Measurements from ENCODE around the gene VPS13D. TPM values are rescaled to one million over a fixed set of nuclear protein-coding genes. Genes with fewer than 3 reads are reported as not detected.

The VPS13D gene
- total and polyA plus RNA-seq, 2 experiments from 2014 or later, result 10.7 to 34.9 TPM

- no peak for TF ChIP-seq ETS1 (IDR thresholded peaks at IDR 0.05)
- no peak for TF ChIP-seq EZH2phosphoT487 (IDR thresholded peaks at IDR 0.05; ENCODE audit: unreplicated experiment)
- TF ChIP-seq POLR2AphosphoS5 (IDR thresholded peaks at IDR 0.05; ENCODE audit: low read depth), result no peak
- TF ChIP-seq REST (IDR thresholded peaks at IDR 0.05; ENCODE audit: unreplicated experiment), result no peak
- TF ChIP-seq JUNB (IDR thresholded peaks at IDR 0.05; ENCODE audit: unreplicated experiment), result no peak
These were observed 42.9 kb downstream of the VPS13D start (continued) for GRCh38 chr1:12272770-12273169.

- Histone ChIP-seq H3K27me3 (ENCODE audit: insufficient read depth) (no peaks in the 10 kb centered on the region), H3K4me2 (no peak overlapping the region), H3K36me3 (ENCODE audit: insufficient read depth) (peaks cover 36% of the 10 kb centered on the region; the same call in 1 of the 2 replicates), H4K20me1 (replicated peaks; ENCODE audit: insufficient read depth) (no peaks in the 10 kb centered on the region), H3K79me2 (replicated peaks; ENCODE audit: insufficient read depth) (no peaks in the 10 kb centered on the region; the same call in 1 of the 2 replicates), H3K4me1 (ENCODE audit: insufficient read depth) (peaks cover 6% of the 10 kb centered on the region; the same call in 1 of the 2 replicates), H2AFZ (no peak overlapping the region), H3K4me3 (no peak overlapping the region), H3K27ac (ENCODE audit: low read depth) (no peak overlapping the region; the same call in 1 of the 2 replicates), H3F3A (replicated peaks; ENCODE audit: low read depth) (peaks cover 3% of the 10 kb centered on the region; the same call in 1 of the 2 replicates), H3K9me2 (ENCODE audit: insufficient read depth) (no peaks in the 10 kb centered on the region)
- H3K27ac Mint-ChIP-seq, result no peak overlapping the region
- H3K4me3 Mint-ChIP-seq, result no peak overlapping the region
- H3K36me3 Mint-ChIP-seq (ENCODE audit: low read depth), result peaks cover 48% of the 10 kb centered on the region
- no peaks in the 10 kb centered on the region for H3K9me3 Mint-ChIP-seq
- ATAC-seq (peak; percentile 91), DNase-seq (ENCODE audit: low spot score) (peak; percentile 74)
- peaks cover 10% of the 10 kb centered on the region; the same call in 2 of the 3 replicates for H3K4me1 Mint-ChIP-seq
- no peaks in the 10 kb centered on the region for H3K27me3 Mint-ChIP-seq (ENCODE audit: insufficient read depth, low read depth, poor library complexity)
- TF ChIP-seq JUNB (IDR thresholded peaks at IDR 0.05; ENCODE audit: unreplicated experiment) (no peak), ZNF114 (CRISPR knock-in tag; IDR thresholded peaks at IDR 0.05) (no peak), ZNF331 (CRISPR knock-in tag; IDR thresholded peaks at IDR 0.05; ENCODE audit: low read depth) (no peak), STAT1 (IDR thresholded peaks at IDR 0.05; ENCODE audit: unreplicated experiment) (no peak), EZH2phosphoT487 (IDR thresholded peaks at IDR 0.05; ENCODE audit: unreplicated experiment) (no peak), CTCF (conservative IDR thresholded peaks at IDR 0.05; ENCODE audit: low read depth in 2 of 2) (peak; percentile 82 to 85)
These were observed 45.5 kb downstream of the VPS13D start for GRCh38 chr1:12275370-12275769.

All from GM23338 (cell line).